Stimulated activated memory B cell treated with anti-CD40 and anti-IgM and Interleukin-4, amounts not matched to agents 10 μg/mL and 1 μg/mL and 100 μg/mL, for 72 hours (primary cell): ENCODE data around the gene GOLGA6B.
"Not testable (repeated sequence)": the region's sequence is repeated elsewhere in the genome, so short reads cannot be mapped to it uniquely, and the experiment has no call there.

Experiments used
- ATAC-seq: fragments of 150-1000 bp; cut with Tn5 transposase; 2 replicates; pipeline ENCODE4 v1.10.0; 2021
- H3K27ac Mint-ChIP-seq: one replicate; pipeline ENCODE4 v1.8.0; 2022; ENCODE audit warnings: mild to moderate bottlenecking, mixed read lengths
- H3K27me3 Mint-ChIP-seq: one replicate; pipeline ENCODE4 v1.8.0; 2022; ENCODE audit warnings: mixed read lengths
- H3K36me3 Mint-ChIP-seq: one replicate; pipeline ENCODE4 v1.8.0; 2022; ENCODE audit warnings: mixed read lengths
- H3K4me1 Mint-ChIP-seq: one replicate; pipeline ENCODE4 v1.8.0; 2022; ENCODE audit warnings: mixed read lengths
- H3K4me3 Mint-ChIP-seq: one replicate; pipeline ENCODE4 v1.8.0; 2022; ENCODE audit warnings: mild to moderate bottlenecking, moderate library complexity, mixed read lengths
- H3K9me3 Mint-ChIP-seq: one replicate; pipeline ENCODE4 v1.8.0; 2022; ENCODE audit warnings: mixed read lengths

GOLGA6B gene

GRCh38 chr15:72690938-72691337, 36.4 kb downstream of the GOLGA6B start:
- Mint-ChIP-seq H3K27ac (no peak overlapping the region), H3K36me3 (peaks cover 5% of the 10 kb centered on the region), H3K9me3 (no peaks in the 10 kb centered on the region), H3K4me1 (peaks cover 17% of the 10 kb centered on the region), H3K27me3 (no peaks in the 10 kb centered on the region), H3K4me3 (no peak overlapping the region)
- no peak for ATAC-seq

DNA sequence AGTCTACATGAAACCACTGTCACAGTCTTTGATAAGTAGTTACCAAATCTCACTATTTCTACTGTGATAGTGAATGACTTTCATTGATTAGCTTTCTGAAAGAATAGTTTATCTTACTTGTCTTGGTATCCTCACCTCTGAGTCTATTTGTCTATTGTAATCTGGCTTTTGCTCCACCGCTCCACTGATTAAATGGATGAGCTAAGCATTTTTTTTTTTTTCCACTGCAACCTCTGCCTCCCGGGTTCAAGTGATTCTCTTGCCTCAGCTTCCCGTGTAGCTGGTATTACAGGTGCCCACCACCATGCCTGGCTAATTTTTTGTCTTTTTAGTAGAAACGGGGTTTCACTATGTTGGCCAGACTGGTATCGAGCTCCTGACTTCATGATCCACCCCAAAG, 44.4 kb downstream of the GOLGA6B start:
- Mint-ChIP-seq H3K9me3 (no peaks in the 10 kb centered on the region), H3K4me3 (no peak overlapping the region), H3K36me3 (peaks cover 12% of the 10 kb centered on the region), H3K27me3 (no peaks in the 10 kb centered on the region), H3K4me1 (peaks cover 9% of the 10 kb centered on the region), H3K27ac (no peak overlapping the region)
- no peak for ATAC-seq

DNA sequence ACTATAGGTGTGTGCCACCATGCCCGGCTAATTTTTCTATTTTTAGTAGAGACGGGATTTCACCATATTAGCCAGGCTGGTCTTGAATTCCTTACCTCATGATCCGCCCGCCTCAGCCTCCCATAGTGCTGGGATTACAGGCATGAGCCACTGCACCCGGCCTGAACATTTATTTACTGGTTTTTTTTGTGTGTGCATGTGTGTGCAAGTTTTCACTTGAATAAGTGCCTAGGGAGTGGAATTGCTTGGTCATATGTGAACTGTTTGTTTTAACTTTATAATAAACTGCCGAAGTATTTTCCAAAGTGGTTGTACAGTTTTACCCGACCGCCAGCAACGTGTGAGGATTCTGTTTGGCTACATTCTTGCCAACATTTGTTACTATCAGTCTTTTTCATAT, 45.6 kb downstream of the GOLGA6B start:
- ATAC-seq: no peak

GRCh38 chr15:72706266-72706665, 51.8 kb downstream of the GOLGA6B start:
- Mint-ChIP-seq H3K9me3 (no peaks in the 10 kb centered on the region), H3K4me3 (no peak overlapping the region), H3K27me3 (no peaks in the 10 kb centered on the region), H3K27ac (no peak overlapping the region), H3K4me1 (no peaks in the 10 kb centered on the region), H3K36me3 (peaks cover 14% of the 10 kb centered on the region)
- no peak for ATAC-seq

More for the DNA sequence above, 45.6 kb downstream of the GOLGA6B start:
- no peaks in the 10 kb centered on the region for H3K27me3 Mint-ChIP-seq
- H3K9me3 Mint-ChIP-seq: no peaks in the 10 kb centered on the region
- no peak overlapping the region for H3K27ac Mint-ChIP-seq
- H3K4me1 Mint-ChIP-seq: peaks cover 4% of the 10 kb centered on the region
- H3K36me3 Mint-ChIP-seq: peaks cover 12% of the 10 kb centered on the region
- no peak overlapping the region for H3K4me3 Mint-ChIP-seq

GRCh38 chr15:72708551-72709303, 54.2 kb downstream of the GOLGA6B start:
- not testable (repeated sequence) for H3K27me3 Mint-ChIP-seq, H3K27ac Mint-ChIP-seq, H3K9me3 Mint-ChIP-seq, ATAC-seq, H3K4me1 Mint-ChIP-seq, H3K4me3 Mint-ChIP-seq
- H3K36me3 Mint-ChIP-seq: peaks cover 20% of the 10 kb centered on the region
